ENCODE data around the gene CDC42BPG.

CDC42BPG gene

DNA sequence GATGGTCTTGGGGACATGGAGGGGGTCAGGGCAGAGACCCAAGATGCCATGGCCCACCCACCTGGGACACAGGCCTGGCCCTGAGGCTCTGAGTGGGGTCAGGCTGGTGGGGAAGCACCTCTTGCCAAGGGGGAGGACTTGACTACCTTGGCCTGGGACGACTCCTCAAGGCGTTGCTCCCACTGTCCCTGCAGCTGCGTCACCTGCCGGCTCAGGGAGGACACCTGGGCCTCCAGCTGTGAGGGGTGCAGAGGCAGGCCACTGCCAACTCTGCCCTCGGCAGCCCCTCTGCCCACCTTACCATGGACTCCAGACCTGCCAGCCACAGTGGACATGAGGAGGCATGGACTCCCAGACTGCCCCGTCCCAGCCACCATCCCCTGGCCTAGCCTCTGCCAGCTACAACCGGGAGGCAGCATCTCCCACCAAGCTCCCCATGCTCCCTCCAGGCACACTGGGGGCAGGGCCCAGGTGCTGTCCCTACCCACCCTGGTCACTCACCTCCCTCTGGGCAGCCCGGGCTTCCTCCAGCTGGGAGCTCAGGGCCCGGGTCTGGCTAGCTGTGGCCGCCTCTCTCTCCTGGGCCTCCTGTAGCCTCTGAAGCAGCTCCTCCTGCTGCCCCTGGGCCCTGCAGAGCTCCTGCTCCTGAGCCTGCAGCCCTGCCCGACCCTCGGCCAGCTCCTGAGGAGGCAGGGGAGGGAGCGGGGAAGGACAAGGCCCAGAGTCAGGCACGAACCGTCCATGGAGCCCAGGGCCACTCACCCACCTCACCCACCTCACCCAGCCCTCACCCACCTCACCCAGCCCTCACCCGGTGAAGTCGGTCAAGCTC is 8.6 kb downstream of the CDC42BPG start:
- Histone ChIP-seq H3F3A (ENCODE audit: insufficient read depth, low read length) (no peaks in the 10 kb centered on the region), H3K9me3 (replicated peaks; ENCODE audit: insufficient read depth, low read length) (no peaks in the 10 kb centered on the region), H3K36me3 (replicated peaks; ENCODE audit: insufficient read depth, low read length) (no peaks in the 10 kb centered on the region), H3K27ac (ENCODE audit: low read length) (no peak overlapping the region), H3K4me3 (ENCODE audit: low read length) (no peak overlapping the region), H3K9me2 (replicated peaks; ENCODE audit: insufficient read depth, low read length) (no peaks in the 10 kb centered on the region), H3K4me1 (ENCODE audit: low read length) (no peaks in the 10 kb centered on the region), H3K9ac (ENCODE audit: low read length) (no peak overlapping the region), H3K79me2 (ENCODE audit: low read length) (no peaks in the 10 kb centered on the region), H3K27me3 (replicated peaks; ENCODE audit: insufficient read depth, low read length) (no peaks in the 10 kb centered on the region), H2AFZ (ENCODE audit: low read length) (no peak overlapping the region), H3K4me2 (ENCODE audit: low read depth, low read length) (no peak overlapping the region), H4K20me1 (ENCODE audit: insufficient read depth, low read length) (no peaks in the 10 kb centered on the region)
- TF ChIP-seq EZH2 (optimal IDR thresholded peaks at IDR 0.05; ENCODE audit: low read depth, low read length): no peak
- TF ChIP-seq EZH2phosphoT487 (IDR thresholded peaks at IDR 0.05; ENCODE audit: low read length): no peak
- TF ChIP-seq, protein P1, sequence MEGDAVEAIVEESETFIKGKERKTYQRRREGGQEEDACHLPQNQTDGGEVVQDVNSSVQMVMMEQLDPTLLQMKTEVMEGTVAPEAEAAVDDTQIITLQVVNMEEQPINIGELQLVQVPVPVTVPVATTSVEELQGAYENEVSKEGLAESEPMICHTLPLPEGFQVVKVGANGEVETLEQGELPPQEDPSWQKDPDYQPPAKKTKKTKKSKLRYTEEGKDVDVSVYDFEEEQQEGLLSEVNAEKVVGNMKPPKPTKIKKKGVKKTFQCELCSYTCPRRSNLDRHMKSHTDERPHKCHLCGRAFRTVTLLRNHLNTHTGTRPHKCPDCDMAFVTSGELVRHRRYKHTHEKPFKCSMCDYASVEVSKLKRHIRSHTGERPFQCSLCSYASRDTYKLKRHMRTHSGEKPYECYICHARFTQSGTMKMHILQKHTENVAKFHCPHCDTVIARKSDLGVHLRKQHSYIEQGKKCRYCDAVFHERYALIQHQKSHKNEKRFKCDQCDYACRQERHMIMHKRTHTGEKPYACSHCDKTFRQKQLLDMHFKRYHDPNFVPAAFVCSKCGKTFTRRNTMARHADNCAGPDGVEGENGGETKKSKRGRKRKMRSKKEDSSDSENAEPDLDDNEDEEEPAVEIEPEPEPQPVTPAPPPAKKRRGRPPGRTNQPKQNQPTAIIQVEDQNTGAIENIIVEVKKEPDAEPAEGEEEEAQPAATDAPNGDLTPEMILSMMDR (IDR thresholded peaks at IDR 0.05; ENCODE audit: low read length): no peak
- no peak for DNase-seq

DNA sequence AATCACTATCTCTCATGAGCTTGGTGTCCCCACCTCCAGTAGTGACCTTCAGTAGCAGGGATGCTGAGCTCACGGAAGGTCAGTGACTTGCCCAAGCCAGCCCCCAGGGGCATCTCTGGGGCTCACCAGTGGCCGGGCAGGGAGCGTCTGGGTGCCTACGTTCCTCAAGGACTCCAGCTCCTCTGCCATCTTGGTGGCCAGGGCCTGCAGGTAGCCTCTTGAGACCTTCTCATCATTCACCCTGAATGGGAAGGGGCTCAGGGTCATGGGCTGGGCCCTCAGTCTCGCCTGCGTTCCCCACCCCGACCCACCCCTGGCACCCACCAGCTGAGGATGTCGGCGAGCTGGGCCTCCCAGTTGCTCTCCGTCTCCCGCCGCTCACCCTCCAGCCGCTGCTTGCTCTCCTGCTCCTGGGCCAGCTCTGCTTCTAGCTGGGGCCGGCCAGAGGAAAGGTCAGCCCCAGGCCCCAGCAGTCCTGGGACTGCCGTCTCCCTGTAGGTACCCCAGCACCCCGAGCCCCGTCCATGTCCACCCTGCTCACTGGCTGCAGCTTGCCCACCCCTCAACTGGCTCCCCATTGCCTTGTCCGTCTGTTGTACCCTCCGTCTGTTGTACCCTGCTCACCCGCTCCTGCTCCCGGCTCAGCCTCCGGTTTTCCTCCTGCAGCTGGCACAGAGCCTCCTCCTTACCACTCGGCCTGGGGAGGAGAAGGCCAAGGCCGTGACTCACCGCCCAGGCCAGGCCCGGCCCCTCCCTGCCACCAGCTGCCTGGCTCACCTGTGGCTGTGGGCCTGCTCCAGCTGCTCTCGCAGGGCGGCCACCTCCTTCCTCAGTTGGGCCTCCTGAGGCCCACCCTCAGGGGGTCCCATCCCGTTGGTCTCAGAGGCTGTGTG is 9.5 kb downstream of the CDC42BPG start:
- H3K27me3 ChIP-seq (replicated peaks; ENCODE audit: insufficient read depth, low read length): no peaks in the 10 kb centered on the region
- no peak overlapping the region for H3K4me2 ChIP-seq (ENCODE audit: low read depth, low read length)
- no peaks in the 10 kb centered on the region for H3F3A ChIP-seq (ENCODE audit: insufficient read depth, low read length)
- no peak overlapping the region for H3K9ac ChIP-seq (ENCODE audit: low read length)
- no peak for DNase-seq
- H4K20me1 ChIP-seq (ENCODE audit: insufficient read depth, low read length): no peaks in the 10 kb centered on the region
- TF ChIP-seq, protein P1 (IDR thresholded peaks at IDR 0.05; ENCODE audit: low read length): no peak
- no peak for TF ChIP-seq EZH2phosphoT487 (IDR thresholded peaks at IDR 0.05; ENCODE audit: low read length)
- no peak for TF ChIP-seq EZH2 (optimal IDR thresholded peaks at IDR 0.05; ENCODE audit: low read depth, low read length)
- H3K9me3 ChIP-seq (replicated peaks; ENCODE audit: insufficient read depth, low read length): no peaks in the 10 kb centered on the region
- no peak overlapping the region for H3K4me3 ChIP-seq (ENCODE audit: low read length)
- H3K36me3 ChIP-seq (replicated peaks; ENCODE audit: insufficient read depth, low read length): no peaks in the 10 kb centered on the region
- no peaks in the 10 kb centered on the region for H3K4me1 ChIP-seq (ENCODE audit: low read length)
- H3K9me2 ChIP-seq (replicated peaks; ENCODE audit: insufficient read depth, low read length): no peaks in the 10 kb centered on the region
- H3K79me2 ChIP-seq (ENCODE audit: low read length): no peaks in the 10 kb centered on the region
- H3K27ac ChIP-seq (ENCODE audit: low read length): no peak overlapping the region
- H2AFZ ChIP-seq (ENCODE audit: low read length): no peak overlapping the region

DNA sequence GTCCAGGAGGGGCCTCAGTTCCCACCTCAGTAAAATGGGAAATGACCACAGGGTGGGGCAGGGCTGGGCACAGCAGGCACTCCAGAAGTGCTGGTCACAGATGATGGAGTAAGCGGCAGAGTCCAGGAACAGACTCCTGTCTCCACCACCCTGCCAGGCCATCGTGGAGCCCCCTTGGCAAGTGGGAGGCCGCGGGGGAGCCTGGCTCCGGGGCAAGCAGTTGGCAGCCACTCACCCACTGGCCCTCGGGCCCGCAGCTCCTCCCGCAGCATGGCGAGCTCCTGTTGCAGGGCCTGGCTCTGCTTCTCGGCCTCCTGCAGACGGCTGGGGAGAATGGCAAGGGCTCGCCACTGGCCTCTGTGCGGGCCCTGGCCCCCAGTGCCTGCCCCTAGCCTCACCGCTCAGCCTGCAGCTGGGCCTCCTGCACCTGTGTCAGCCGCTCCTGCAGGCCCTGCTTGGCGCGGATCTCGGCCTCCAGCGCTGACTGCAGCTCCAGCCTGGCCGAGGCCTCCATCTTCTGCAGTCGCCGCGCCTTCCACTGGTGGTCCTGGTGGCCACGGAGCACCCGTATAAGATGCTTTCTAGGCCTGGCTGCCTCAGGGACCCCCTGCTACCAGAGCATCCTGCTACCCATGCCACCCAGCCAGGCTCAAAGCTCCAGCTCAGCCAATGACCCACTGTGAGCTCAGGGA is 10.3 kb downstream of the CDC42BPG start:
- Histone ChIP-seq H3K27ac (ENCODE audit: low read length) (no peak overlapping the region), H3K9ac (ENCODE audit: low read length) (no peak overlapping the region), H3K36me3 (replicated peaks; ENCODE audit: insufficient read depth, low read length) (no peaks in the 10 kb centered on the region), H3K79me2 (ENCODE audit: low read length) (no peaks in the 10 kb centered on the region), H3K9me3 (replicated peaks; ENCODE audit: insufficient read depth, low read length) (no peaks in the 10 kb centered on the region), H3K4me1 (ENCODE audit: low read length) (no peaks in the 10 kb centered on the region), H3K4me2 (ENCODE audit: low read depth, low read length) (no peak overlapping the region), H3K27me3 (replicated peaks; ENCODE audit: insufficient read depth, low read length) (no peaks in the 10 kb centered on the region), H3F3A (ENCODE audit: insufficient read depth, low read length) (no peaks in the 10 kb centered on the region), H3K4me3 (ENCODE audit: low read length) (no peak overlapping the region), H2AFZ (ENCODE audit: low read length) (no peak overlapping the region), H3K9me2 (replicated peaks; ENCODE audit: insufficient read depth, low read length) (no peaks in the 10 kb centered on the region), H4K20me1 (ENCODE audit: insufficient read depth, low read length) (no peaks in the 10 kb centered on the region)
- TF ChIP-seq EZH2phosphoT487 (IDR thresholded peaks at IDR 0.05; ENCODE audit: low read length): no peak
- no peak for TF ChIP-seq EZH2 (optimal IDR thresholded peaks at IDR 0.05; ENCODE audit: low read depth, low read length)
- TF ChIP-seq, protein P1 (IDR thresholded peaks at IDR 0.05; ENCODE audit: low read length): no peak
- DNase-seq: no peak
